Activated CD8-positive, alpha-beta memory T cell treated with anti-CD3 and anti-CD28 coated beads for 24 hours (primary cell): ENCODE measurements around the gene RHOBTB1.
"Not testable (repeated sequence)": the region's sequence is repeated elsewhere in the genome, so short reads cannot be mapped to it uniquely, and the experiment has no call there.

ENCODE experiments used
- DNase-seq: peaks from one replicate; pipeline ENCODE4 v3.0.0-alpha.2; 2020

Gene RHOBTB1

DNA sequence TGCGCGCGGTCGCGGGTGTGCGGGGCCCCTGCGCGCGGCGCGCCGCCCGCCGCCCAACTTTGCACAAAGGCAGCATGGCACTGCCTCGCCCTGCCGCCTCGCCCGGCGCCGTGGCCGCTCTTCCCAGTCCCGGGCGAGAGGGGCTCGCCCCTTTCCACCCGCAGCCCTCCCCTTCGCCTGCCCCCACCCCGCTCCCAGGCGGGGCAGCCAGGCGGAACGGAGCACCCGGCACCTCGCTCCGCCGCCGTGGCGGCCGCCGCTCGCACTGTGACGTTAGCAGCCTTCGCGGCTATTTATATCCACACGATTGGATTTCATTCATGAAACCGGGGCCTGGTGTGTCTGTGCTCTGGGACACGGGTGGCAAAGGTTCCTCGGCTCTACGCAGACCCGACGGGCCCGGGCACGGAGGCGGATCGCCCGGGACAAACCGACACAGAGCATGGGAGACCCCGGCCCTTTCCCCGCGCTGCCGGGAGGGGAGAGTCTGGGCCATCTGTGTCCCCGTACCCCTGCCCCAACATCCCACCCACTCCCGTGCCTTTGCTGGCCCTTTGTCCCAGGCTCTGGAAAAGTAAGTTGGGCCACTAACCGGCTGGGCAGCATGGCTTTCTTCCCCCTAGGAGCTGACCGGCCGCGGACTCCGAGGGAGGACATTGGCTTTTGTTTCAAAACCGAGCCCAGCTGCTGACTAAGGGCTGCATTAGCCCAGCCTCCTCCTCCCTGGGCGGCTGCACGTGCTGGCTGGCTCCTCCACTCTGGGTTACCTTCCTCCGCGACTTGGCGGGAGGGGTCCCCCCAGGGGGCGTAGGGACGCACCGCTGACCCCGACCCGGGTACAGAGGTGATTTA, at the start of gene RHOBTB1:
TSS of gene RHOBTB1 (minus strand) at position 128 of the 852 bp plus-strand sequence. CDS start 32,643 bp downstream, outside the sequence.
- peak; percentile 61 for DNase-seq

GRCh38 chr10:60992636-60993035, 48.7 kb upstream of the RHOBTB1 start:
- no peak for DNase-seq

- no peak for DNase-seq
Observed at GRCh38 chr10:60990663-60991062, 46.7 kb upstream of the RHOBTB1 start.

DNA sequence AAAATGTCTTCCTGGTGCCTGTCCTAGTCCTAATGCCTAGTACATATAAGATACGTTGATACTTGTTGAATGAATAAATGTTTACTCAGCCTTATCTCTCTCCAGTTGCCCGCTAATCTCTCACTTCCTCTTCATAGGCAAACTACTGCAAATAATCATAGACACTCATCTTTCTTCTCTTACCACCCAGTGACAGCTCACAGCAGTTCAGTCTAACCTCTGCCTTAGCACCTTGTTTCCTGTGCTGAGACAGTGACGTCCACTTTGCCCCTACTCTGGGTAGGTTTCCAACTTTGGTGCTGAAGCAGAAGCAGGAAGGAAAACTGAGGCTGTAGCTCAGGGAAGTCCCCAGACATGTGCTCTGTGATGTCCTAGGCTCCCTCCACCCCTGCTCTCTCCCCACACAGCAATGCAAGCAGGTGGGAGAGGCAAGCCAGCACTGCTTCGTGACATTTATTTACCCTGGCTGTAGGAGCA, 45.5 kb upstream of the RHOBTB1 start:
- DNase-seq: no peak

GRCh38 chr10:60986791-60987190, 42.8 kb upstream of the RHOBTB1 start:
- DNase-seq: no peak

GRCh38 chr10:60985951-60986350, 42.0 kb upstream of the RHOBTB1 start:
- no peak for DNase-seq

DNA sequence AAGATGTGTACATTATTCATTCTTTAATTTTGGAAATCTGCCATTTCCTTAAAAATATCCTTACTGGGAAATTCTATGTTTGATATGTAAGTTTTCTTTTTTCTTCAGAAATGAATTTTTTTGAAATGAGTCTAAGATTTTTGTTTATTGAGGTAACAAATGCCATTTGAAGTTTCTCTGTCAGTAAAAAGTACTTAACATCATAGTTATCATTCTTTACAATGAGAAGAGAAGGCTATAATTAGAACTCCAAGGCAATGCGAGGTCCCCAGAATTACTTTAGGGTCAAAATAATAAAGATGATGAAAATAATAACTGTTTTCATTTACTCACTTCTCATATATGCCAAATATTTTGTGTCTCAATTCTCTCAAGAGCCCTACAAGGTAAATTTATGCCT, 37.0 kb upstream of the RHOBTB1 start:
- DNase-seq: no peak

GRCh38 chr10:60979667-60980104, 35.7 kb upstream of the RHOBTB1 start:
- no peak for DNase-seq

DNA sequence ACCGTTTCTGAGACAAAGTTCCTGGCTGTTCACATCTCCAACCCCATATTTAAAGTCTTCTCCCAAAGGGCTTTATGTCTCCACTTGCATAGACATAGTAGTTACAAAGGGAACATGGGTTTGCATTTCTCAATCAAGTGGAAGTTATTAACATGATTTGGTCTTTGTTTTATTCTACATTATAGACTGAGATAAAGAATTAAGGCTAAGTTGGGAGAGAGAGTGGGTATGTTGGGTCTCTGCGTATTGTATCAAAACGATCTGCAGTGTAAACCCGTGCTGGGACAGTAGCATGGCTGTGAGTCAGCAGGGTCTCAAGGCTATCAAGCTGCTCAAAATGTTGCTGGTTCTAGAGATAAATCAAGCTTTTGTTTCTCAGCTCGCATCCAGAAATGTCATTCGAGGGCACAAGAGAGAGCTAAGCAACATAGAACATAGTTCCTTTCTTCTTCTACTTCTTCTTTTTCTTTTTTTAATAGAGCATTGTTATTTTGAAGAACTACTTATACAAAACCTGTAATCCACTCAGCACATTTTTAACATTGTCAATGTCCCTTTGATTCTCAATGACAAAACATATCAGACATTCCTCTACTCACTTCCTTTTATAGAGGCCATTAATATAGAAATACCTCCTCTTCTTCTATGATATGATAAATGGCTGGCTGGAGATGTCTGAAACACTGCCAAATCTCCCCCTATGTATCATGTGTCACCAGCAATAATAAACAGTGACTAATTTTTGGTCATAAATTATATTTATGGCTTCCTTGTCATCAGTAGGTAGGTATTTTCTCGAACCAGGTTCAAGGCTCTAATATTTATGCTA, 34.5 kb upstream of the RHOBTB1 start:
- no peak for DNase-seq

GRCh38 chr10:60977161-60978122, 33.5 kb upstream of the RHOBTB1 start:
- no peak for DNase-seq

GRCh38 chr10:60976687-60977086, 32.7 kb upstream of the RHOBTB1 start:
- DNase-seq: no peak

GRCh38 chr10:60975716-60976115, 31.7 kb upstream of the RHOBTB1 start:
- no peak for DNase-seq

DNA sequence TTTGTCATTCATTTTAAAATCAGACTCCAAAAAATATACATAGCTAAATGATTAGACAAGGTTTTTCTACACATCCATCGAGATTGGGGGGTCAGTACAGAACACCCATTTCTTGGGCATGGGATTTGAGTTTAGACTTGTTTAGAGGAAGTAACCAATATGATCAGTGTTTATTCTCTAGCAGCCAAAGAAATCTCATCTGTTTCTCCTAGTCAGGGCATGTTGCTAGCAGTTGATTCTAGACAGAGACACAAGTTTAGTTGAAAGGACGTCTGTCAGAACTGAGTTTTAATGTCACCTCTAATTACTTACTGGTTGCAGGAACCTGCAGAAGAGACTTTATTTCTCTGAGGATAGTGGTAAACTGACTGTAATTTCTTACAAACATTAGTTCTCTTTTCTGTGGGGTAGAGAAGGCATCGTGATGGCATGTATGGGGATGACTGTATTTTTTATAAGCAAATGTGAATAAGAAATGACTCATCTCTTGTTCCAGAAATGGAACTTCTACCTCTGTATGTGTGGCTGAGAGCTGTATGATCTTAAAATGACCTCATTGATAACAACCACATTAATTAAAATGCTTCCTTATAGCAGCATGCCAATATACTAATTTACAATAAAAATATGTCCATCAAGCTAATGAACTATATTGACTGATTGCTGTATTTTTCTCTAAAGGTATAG, 30.6 kb upstream of the RHOBTB1 start:
- no peak for DNase-seq

- DNase-seq: no peak
Observed at GRCh38 chr10:60973086-60973485, 29.1 kb upstream of the RHOBTB1 start.

DNA sequence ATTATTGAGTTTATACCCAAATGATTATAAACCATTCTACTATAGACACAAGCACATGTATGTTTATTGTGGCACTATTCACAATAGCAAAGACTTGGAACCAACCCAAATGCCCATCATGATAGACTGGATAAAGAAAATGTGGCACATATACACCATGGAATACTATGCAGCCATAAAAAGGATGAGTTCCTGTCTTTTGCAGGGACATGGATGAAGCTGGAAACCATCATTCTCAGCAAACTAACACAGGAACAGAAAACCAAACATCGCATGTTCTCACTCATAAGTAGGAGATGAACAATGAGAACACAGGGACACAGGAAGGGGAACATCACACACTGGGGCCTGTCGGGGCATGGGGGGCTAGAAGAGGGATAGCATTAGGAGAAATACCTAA, 28.2 kb upstream of the RHOBTB1 start:
- DNase-seq: not testable (repeated sequence)

GRCh38 chr10:60970526-60970925, 26.5 kb upstream of the RHOBTB1 start:
- DNase-seq: no peak

DNA sequence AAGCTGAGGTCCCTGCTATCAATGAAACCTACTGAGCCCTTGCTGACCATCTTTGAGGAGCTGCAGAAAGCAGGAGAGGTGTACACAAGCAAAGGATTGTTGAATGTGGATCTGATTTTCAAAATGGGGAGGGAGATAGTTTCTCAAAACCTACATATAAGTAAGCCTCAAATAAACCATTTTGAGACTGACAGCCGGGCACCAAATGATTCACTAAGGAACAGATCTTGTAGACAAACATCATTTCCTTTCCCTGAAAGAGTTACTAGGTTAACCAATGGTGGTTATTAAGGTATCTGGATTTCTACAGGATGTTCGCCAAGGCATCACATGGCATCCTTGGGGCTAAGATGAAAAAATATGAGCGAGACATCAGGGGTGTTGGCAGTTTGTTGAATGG, 24.5 kb upstream of the RHOBTB1 start:
- no peak for DNase-seq

DNA sequence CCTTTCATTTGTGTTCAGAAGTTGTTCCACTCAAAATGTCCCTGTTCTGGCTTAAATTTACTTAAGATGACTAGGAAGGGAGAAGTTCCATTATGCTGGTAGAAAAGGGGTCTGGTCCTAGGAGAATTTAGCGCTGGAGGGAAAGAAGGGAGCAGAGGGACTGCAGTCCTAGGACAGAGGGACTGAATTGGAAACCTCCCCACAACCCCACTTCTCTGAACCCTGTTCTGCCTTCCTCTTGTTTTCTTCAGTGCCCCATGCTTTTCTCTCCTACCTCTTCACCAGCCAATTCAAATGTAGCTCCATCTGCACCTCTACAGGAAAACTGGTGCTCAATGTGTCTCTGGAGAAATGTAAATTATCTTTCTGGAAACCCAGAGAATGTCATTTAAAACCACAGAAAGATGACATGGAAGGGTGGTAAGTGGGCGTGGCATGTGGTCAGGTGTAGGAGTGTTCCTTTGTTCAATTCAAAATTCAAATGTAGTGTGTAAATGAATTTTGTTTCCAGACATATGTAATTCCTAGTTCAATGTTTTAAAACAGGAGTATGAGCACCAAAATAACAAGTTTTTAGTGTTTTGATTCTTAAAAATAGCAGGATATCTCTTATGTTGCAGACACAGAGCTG, 24.0 kb upstream of the RHOBTB1 start:
- no peak for DNase-seq

DNA sequence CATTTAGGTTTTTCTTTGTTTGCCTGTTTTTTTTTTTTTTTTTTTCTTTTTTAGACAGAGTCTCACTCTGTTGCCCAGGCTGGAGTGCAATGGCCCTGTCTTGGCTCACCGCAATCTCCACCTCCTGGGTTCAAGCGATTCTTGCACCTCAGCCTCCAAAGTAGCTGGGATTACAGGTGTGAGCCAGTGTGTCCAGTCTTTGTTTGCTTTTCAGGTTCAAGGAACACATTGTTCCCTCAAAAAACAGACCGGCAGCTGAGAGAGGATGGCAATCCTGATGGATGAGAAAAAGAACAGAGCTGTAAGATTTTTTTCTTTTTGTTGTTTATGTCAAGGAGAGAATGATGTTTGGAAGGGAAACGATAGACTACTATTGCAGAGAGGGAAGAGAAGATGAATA, 23.3 kb upstream of the RHOBTB1 start:
- DNase-seq: no peak

GRCh38 chr10:60965696-60966095, 21.7 kb upstream of the RHOBTB1 start:
- DNase-seq: no peak
